ENCODE measurements around the gene HLF. TPM values are rescaled to one million over a fixed set of nuclear protein-coding genes. Genes with fewer than 3 reads are reported as not detected.

Gene HLF
- total and polyA plus RNA-seq, 2 experiments from 2014 or later: 0.28 TPM; not detected in 1

GRCh38 chr17:55289106-55289446, 24.3 kb downstream of the HLF start:
- H3K27ac ChIP-seq (ENCODE audit: low read depth): no peak overlapping the region
- H3K9me3 Mint-ChIP-seq: no peaks in the 10 kb centered on the region
- no peak for DNase-seq (ENCODE audit: low spot score)
- H3K79me2 ChIP-seq (replicated peaks; ENCODE audit: insufficient read depth): no peaks in the 10 kb centered on the region
- H3K4me1 ChIP-seq (ENCODE audit: insufficient read depth): no peaks in the 10 kb centered on the region
- H2AFZ ChIP-seq: no peak overlapping the region
- H3K4me1 Mint-ChIP-seq: no peaks in the 10 kb centered on the region
- H3K4me2 ChIP-seq: no peak overlapping the region
- H3F3A ChIP-seq (replicated peaks; ENCODE audit: low read depth): no peaks in the 10 kb centered on the region
- TF ChIP-seq JUNB (IDR thresholded peaks at IDR 0.05; ENCODE audit: unreplicated experiment) (no peak), CREB1 (CRISPR knock-in tag; IDR thresholded peaks at IDR 0.05; ENCODE audit: low read depth) (no peak), CTCF (conservative IDR thresholded peaks at IDR 0.05; ENCODE audit: low read depth in 2 of 2) (no peak), EZH2 (IDR thresholded peaks at IDR 0.05; ENCODE audit: low read depth, unreplicated experiment) (no peak), ZNF114 (CRISPR knock-in tag; IDR thresholded peaks at IDR 0.05) (no peak), ZNF331 (CRISPR knock-in tag; IDR thresholded peaks at IDR 0.05; ENCODE audit: low read depth) (no peak), STAT1 (IDR thresholded peaks at IDR 0.05; ENCODE audit: unreplicated experiment) (no peak), ZNF462 (CRISPR knock-in tag; IDR thresholded peaks at IDR 0.05) (no peak), EZH2phosphoT487 (IDR thresholded peaks at IDR 0.05; ENCODE audit: unreplicated experiment) (no peak), ETS1 (IDR thresholded peaks at IDR 0.05) (no peak), POLR2AphosphoS5 (IDR thresholded peaks at IDR 0.05; ENCODE audit: low read depth) (no peak), NANOG (IDR thresholded peaks at IDR 0.05; ENCODE audit: borderline replicate concordance) (no peak), REST (IDR thresholded peaks at IDR 0.05; ENCODE audit: unreplicated experiment) (no peak)
- H3K27me3 ChIP-seq (ENCODE audit: insufficient read depth): no peaks in the 10 kb centered on the region
- H3K4me3 ChIP-seq: no peak overlapping the region
- ATAC-seq: no peak
- H4K20me1 ChIP-seq (replicated peaks; ENCODE audit: insufficient read depth): no peaks in the 10 kb centered on the region
- H3K9me2 ChIP-seq (ENCODE audit: insufficient read depth): peaks cover 5% of the 10 kb centered on the region; the same call in 1 of the 2 replicates
- no peak overlapping the region for H3K27ac Mint-ChIP-seq
- no peaks in the 10 kb centered on the region for H3K36me3 Mint-ChIP-seq (ENCODE audit: low read depth)
- peaks cover 2% of the 10 kb centered on the region for H3K27me3 Mint-ChIP-seq (ENCODE audit: insufficient read depth, low read depth, poor library complexity)
- H3K36me3 ChIP-seq (ENCODE audit: insufficient read depth): no peaks in the 10 kb centered on the region
- no peak overlapping the region for H3K4me3 Mint-ChIP-seq

All from GM23338 (cell line).